HG02798 (cell line): ENCODE measurements around the gene MDK.
"Not testable (repeated sequence)": the region's sequence is repeated elsewhere in the genome, so short reads cannot be mapped to it uniquely, and the experiment has no call there.

Experiments used
- ATAC-seq: cut with Tn5 transposase; IDR thresholded peaks from one replicate; pipeline ENCODE4 v1.9.1; 2021; ENCODE audit warnings: mild to moderate bottlenecking; ENCODE audit not compliant: unreplicated experiment, poor library complexity

Gene MDK

DNA sequence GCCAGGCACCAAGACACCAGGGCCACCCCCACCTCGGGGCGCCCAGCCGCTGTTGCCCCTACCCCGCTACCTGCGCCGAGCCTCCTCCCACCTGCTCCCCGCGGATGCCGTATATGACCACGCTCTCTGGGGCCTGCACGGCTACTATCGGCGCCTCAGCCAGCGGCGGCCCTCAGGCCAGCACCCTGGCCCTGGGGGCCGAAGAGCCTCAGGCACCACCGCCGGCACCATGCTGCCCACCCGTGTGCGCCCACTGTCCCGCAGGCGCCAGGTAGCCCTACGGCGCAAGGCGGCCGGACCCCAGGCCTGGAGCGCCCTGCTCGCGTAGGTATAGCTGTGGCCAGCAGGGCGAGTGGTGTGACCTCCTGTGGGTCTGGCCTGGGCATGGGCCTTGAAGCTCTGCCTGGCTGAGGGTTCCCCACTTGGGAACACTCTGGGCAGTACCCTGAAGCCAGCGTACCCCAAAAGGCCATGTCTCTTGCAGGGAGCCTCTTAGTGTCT, 14.8 kb upstream of the MDK start:
- no peak for ATAC-seq

GRCh38 chr11:46367244-46367915, 14.1 kb upstream of the MDK start:
- ATAC-seq = peak; percentile 65

- ATAC-seq = no peak
These were observed 13.6 kb upstream of the MDK start for GRCh38 chr11:46367916-46368267.

GRCh38 chr11:46369458-46370152, 11.9 kb upstream of the MDK start:
- peak; percentile 46 for ATAC-seq

DNA sequence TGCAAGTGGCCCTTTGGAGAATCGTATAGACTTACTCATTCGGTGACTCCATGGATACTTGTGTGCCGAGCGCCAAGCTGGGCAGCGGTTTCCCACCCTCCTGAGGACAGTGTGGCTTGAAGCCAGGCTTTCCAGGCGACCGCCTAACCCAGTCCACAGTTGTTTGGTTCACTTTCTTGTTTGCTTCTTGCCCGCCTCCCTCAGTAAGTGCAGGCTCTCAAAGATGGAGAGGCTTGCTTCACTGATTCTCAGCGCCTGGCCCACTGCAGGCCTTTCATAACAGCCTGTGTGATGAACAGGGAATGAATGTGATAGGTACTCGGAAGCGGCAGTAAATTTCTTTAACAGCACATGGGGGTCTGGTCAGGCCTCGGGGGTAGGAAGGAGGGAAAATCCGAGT, 11.2 kb upstream of the MDK start:
- no peak for ATAC-seq

DNA sequence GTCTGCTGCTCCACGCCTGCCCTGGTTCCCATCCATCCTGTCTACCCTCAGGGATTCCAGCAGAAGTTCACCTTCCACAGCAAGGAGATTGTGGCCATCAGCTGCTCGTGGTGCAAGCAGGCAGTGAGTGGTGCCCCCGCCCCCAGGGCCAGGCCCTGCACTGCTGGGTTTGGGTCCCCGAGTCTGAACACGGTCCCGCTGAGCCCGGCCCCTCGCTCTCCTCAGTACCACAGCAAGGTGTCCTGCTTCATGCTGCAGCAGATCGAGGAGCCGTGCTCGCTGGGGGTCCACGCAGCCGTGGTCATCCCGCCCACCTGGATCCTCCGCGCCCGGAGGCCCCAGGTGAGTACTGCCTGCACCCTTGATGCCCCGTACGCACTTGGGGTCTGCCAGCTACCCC, 10.2 kb upstream of the MDK start:
- not testable (repeated sequence) for ATAC-seq

- no peak for ATAC-seq
These were observed 9.4 kb upstream of the MDK start for GRCh38 chr11:46372086-46372485.

DNA sequence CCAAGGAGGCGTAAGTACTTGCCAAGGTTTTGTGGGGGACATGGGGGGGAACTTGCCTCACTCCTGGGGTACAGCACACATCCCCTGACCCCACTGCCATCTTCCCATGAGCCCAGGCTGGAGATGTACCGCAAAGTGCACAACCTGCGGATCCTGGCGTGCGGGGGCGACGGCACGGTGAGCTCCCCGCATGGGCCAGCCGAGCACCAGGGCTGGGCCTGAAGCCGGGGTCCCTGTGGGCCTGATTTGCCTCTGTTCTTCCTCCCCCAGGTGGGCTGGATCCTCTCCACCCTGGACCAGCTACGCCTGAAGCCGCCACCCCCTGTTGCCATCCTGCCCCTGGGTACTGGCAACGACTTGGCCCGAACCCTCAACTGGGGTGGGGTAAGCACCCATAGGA, 9.0 kb upstream of the MDK start:
- ATAC-seq = not testable (repeated sequence)

DNA sequence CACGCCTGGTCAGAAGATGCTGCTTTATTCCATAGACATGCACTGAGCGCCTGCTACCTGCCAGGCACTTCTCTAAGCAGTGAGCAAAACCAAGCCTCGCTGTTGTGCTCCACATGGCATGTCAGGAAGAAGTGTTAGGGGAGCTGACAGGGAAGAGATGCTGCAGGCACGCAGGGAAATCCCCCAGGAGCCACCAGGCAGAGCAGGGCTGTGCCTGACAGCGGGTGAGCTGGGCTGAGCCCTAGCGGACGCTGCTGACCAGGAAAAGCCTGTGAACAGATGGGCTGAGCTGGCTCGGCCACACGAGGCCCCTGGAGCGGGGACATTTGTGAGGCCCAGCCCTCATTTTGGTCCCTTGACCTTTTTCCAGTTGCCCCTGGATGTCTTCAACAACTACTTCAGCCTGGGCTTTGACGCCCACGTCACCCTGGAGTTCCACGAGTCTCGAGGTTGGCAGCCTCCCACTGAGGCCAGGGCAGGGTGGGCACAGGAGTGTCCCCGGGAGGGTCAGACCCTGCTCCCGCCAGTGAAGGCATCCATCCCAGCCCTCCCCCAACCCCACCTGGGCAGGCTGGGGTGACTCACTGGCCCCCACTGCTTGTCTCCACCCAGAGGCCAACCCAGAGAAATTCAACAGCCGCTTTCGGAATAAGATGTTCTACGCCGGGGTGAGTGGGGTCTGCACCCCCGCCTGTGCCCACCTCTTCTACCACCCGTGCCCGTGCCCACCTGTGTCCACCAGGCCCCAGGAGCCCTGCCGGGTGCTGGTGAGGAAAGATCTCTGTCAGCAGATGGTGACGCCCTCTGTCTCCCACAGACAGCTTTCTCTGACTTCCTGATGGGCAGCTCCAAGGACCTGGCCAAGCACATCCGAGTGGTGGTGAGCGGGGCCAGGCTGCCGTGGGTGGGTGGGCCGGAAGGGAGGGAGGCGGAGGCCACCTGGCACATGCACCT, 7.4 kb upstream of the MDK start:
- ATAC-seq = no peak

GRCh38 chr11:46374815-46375214, 6.7 kb upstream of the MDK start:
- ATAC-seq = no peak

DNA sequence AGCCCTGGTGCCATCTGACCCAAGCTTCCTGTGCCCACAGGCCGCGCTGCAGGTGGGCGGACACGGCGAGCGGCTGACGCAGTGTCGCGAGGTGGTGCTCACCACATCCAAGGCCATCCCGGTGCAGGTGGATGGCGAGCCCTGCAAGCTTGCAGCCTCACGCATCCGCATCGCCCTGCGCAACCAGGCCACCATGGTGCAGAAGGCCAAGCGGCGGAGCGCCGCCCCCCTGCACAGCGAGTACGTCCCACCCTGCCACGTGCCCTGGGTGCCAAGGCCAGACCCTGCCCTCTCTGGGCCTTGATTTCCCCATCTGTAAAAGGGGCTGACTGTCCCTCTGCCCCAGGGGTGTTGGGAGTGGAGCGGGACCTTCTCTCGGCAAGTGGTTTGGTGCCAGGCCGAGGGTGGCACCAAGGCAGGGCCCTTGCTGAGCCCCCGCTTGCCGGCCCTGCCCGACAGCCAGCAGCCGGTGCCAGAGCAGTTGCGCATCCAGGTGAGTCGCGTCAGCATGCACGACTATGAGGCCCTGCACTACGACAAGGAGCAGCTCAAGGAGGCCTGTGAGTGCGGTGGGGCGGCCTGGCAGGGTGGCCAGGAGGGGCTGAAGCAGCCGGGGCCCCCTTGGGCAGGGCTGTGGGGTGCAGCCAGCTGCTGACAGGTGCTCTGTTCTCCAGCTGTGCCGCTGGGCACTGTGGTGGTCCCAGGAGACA, 5.9 kb upstream of the MDK start:
- no peak for ATAC-seq

DNA sequence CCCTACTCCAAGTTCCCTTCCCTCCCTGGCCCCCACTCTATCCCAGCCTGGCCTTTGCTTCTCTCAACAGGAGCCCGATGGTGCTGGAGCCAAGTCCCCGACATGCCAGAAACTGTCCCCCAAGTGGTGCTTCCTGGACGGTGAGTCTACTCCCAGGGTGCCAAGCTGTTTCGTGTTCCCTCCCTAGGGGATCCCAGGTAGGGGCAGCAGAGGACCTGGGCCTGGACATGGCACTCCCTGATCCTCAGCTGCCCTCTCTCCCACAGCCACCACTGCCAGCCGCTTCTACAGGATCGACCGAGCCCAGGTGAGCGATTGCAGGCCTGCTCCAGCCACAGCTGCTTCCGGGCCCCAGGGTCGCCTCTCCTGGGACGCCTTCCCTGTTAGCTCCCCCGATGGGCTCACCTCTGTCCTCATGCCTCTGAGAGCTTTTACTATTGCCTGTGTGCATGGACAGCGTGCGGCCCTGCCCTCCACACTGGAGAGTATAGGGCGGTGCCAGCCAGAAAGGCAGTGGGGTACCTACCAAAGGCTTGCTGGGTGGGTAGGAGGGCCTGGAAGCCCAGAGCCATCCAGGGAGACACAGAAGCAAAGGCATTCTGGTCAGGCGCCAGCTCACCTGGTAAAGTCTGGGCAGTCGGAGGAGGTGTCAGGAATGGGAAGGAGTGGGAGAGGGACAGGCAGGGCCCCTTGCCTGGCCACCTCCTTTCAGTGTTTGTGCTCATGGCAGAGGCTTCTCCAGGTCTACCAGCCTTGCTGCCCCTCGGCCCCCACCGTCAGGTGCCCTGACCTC, 5.0 kb upstream of the MDK start:
- ATAC-seq = no peak

DNA sequence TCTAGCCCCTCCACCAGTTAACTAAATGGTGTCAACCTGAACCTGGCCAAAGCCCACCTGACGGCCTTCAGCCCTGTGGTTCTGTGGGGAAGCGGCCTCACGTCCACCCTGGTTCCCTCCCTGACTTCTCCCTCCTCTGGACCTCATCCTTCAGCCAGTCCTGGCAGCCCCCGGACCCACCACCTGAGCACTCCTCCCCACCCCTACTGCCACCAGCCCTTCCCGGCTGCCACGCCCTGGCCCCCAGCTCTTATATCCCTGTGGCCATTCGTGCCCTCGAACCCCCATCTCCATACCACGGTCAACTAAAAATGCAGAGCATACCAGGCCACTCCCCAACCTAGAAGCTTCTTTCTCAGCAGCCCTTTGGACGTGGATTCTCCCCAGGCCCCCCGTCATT, 4.2 kb upstream of the MDK start:
- ATAC-seq = no peak

GRCh38 chr11:46377831-46378230, 3.6 kb upstream of the MDK start:
- ATAC-seq = no peak

DNA sequence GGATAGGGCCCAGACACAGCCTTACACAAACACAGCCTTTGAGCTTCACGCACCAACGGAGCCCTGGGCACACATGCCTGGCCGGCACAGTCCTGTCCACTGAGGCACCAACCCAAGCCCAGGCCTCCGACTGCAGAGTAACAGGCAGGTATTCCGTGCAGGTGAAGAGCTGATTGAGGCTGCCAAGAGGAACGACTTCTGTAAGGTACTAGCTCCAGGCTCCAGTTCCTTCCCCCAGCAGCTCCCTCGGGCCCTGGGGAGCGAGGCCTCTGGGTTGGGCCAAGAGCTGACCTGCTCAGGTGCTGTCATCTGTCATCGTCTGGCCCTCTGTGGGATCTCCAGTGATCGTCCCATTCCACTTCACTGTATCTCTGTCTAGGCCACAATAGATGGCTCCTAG, 3.2 kb upstream of the MDK start:
- no peak for ATAC-seq

GRCh38 chr11:46378811-46379481, 2.5 kb upstream of the MDK start:
- no peak for ATAC-seq

- not testable (repeated sequence) for ATAC-seq
These were observed 1.8 kb upstream of the MDK start for GRCh38 chr11:46379482-46380293.

- ATAC-seq = peak; percentile 39
These were observed 975 bp upstream of the MDK start for GRCh38 chr11:46380340-46381047.
